OCI-LY1 (cell line): ENCODE data around the gene HTT.

ENCODE experiments used
- H2AFZ ChIP-seq: fragments of 200-600 bp; sonication (generic), shearing (Covaris generic); 2 replicates; pipeline ENCODE4 v1.6.0; 2014; ENCODE audit warnings: antibody characterized with exemption, mild to moderate bottlenecking, low read length
- H3F3A ChIP-seq: fragments of 200-600 bp; sonication (generic), shearing (Covaris generic); 2 replicates; pipeline ENCODE4 v1.6.0; 2014; ENCODE audit warnings: mild to moderate bottlenecking, antibody characterized with exemption, low read length, moderate library complexity; ENCODE audit not compliant: insufficient read depth
- H3K27ac ChIP-seq: fragments of 200-600 bp; sonication (generic); 2 replicates; pipeline ENCODE4 v1.5.1; 2014; ENCODE audit warnings: low read length, mixed run types, mild to moderate bottlenecking, low read depth; ENCODE audit not compliant: poor library complexity, severe bottlenecking
- H3K27me3 ChIP-seq: fragments of 200-600 bp; sonication (generic); 2 replicates; pipeline ENCODE4 v1.6.0; 2014; ENCODE audit warnings: antibody characterized with exemption, mild to moderate bottlenecking, low read length, moderate library complexity; ENCODE audit not compliant: insufficient read depth
- H3K36me3 ChIP-seq: fragments of 200-600 bp; sonication (generic); 2 replicates; pipeline ENCODE4 v1.6.1; 2014; ENCODE audit warnings: mild to moderate bottlenecking, antibody characterized with exemption, low read length, moderate library complexity, mixed read lengths; ENCODE audit not compliant: insufficient read depth
- H3K4me1 ChIP-seq: fragments of 200-600 bp; sonication (generic); 2 replicates; pipeline ENCODE4 v1.5.1; 2014; ENCODE audit warnings: mild to moderate bottlenecking, low read length, moderate library complexity; ENCODE audit not compliant: insufficient read depth, severe bottlenecking
- H3K4me2 ChIP-seq: fragments of 200-600 bp; sonication (generic), shearing (Covaris generic); 2 replicates; pipeline ENCODE4 v1.6.1; 2014; ENCODE audit warnings: low read length
- H3K4me3 ChIP-seq: fragments of 200-600 bp; sonication (generic); 2 replicates; pipeline ENCODE4 v1.5.1; 2014; ENCODE audit warnings: low read length, low read depth, mild to moderate bottlenecking, mixed read lengths; ENCODE audit not compliant: poor library complexity, severe bottlenecking
- H3K79me2 ChIP-seq: fragments of 200-600 bp; shearing (Covaris generic); 2 replicates; pipeline ENCODE4 v1.6.1; 2016; ENCODE audit warnings: mixed run types, low read length, mixed read lengths; ENCODE audit not compliant: insufficient read depth
- H3K9ac ChIP-seq: fragments of 200-600 bp; sonication (generic), shearing (Covaris generic); 2 replicates; pipeline ENCODE4 v1.6.1; 2014; ENCODE audit warnings: mild to moderate bottlenecking, low read length, mixed read lengths
- H3K9me2 ChIP-seq: fragments of 200-600 bp; sonication (generic), shearing (Covaris generic); 2 replicates; pipeline ENCODE4 v1.6.1; 2014; ENCODE audit warnings: low read depth, mild to moderate bottlenecking, low read length, mixed read lengths
- H3K9me3 ChIP-seq: fragments of 200-600 bp; shearing (Covaris generic); 2 replicates; pipeline ENCODE4 v1.6.1; 2014; ENCODE audit warnings: low read length, mixed read lengths
- H4K20me1 ChIP-seq: fragments of 200-600 bp; sonication (generic), shearing (Covaris generic); 2 replicates; pipeline ENCODE4 v1.6.0; 2016; ENCODE audit warnings: mild to moderate bottlenecking, low read length; ENCODE audit not compliant: insufficient read depth
- EZH2 ChIP-seq: fragments of 200-600 bp; sonication (generic), shearing (Covaris generic); IDR thresholded peaks from 2 replicates; pipeline ENCODE4 v1.8.0; 2017; ENCODE audit warnings: borderline replicate concordance, mixed run types, mild to moderate bottlenecking, antibody characterized with exemption, low read length, moderate library complexity, mixed read lengths
- TF ChIP-seq, protein P1 (sequence below): fragments of 200-600 bp; sonication (generic), shearing (Covaris generic); IDR thresholded peaks from 2 replicates; pipeline ENCODE4 v1.5.1; 2017; ENCODE audit warnings: mild to moderate bottlenecking, antibody characterized with exemption, low read length, moderate library complexity, mixed read lengths

HTT gene

DNA sequence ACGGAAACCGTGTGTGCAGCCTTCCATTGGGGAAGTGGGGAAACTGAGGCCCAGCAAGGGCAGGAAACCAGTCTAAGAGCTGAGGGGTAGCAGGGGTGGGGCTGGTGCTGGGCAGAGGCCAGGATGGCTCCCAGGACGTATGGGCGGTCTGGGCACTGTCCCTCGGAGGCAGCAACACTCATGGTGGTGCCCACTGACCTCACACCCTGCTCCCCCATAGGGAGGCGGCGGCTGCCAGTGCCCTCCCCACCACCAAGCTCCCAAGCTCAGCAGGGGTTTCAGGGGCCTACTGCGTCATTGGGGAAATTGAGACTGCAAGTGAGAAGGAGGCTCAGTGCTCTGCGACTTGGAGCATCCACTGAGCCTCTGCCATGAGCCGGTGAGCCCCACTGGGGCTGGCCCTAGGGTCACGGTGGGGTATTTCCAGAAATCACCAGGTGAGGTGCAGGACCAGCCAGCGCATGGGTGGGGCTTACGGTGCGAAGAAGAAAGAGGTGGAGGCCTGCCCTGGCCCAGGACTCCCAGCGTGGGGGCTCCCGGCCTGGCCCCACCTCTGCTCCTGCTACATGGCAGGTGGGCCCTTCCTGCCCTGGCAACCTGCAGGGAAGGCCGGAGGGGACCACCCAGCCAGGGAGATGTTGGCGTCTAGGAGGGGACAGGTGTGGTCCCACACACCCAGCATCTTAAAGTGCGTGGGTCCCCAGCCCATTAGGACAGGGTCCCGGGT is 175.4 kb downstream of the HTT start:
- H3K9me2 ChIP-seq, result no peaks in the 10 kb centered on the region
- H2AFZ ChIP-seq, result no peak overlapping the region
- TF ChIP-seq, protein P1, sequence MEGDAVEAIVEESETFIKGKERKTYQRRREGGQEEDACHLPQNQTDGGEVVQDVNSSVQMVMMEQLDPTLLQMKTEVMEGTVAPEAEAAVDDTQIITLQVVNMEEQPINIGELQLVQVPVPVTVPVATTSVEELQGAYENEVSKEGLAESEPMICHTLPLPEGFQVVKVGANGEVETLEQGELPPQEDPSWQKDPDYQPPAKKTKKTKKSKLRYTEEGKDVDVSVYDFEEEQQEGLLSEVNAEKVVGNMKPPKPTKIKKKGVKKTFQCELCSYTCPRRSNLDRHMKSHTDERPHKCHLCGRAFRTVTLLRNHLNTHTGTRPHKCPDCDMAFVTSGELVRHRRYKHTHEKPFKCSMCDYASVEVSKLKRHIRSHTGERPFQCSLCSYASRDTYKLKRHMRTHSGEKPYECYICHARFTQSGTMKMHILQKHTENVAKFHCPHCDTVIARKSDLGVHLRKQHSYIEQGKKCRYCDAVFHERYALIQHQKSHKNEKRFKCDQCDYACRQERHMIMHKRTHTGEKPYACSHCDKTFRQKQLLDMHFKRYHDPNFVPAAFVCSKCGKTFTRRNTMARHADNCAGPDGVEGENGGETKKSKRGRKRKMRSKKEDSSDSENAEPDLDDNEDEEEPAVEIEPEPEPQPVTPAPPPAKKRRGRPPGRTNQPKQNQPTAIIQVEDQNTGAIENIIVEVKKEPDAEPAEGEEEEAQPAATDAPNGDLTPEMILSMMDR, result no peak
- TF ChIP-seq EZH2, result no peak
- no peaks in the 10 kb centered on the region for H3K4me1 ChIP-seq
- no peak overlapping the region for H3K4me2 ChIP-seq
- H3F3A ChIP-seq, result no peaks in the 10 kb centered on the region
- H3K27ac ChIP-seq, result no peak overlapping the region
- H3K9me3 ChIP-seq, result no peaks in the 10 kb centered on the region
- no peak overlapping the region for H3K4me3 ChIP-seq
- no peaks in the 10 kb centered on the region for H4K20me1 ChIP-seq
- H3K36me3 ChIP-seq, result no peaks in the 10 kb centered on the region
- H3K79me2 ChIP-seq, result no peaks in the 10 kb centered on the region
- H3K27me3 ChIP-seq, result no peaks in the 10 kb centered on the region
- no peak overlapping the region for H3K9ac ChIP-seq

DNA sequence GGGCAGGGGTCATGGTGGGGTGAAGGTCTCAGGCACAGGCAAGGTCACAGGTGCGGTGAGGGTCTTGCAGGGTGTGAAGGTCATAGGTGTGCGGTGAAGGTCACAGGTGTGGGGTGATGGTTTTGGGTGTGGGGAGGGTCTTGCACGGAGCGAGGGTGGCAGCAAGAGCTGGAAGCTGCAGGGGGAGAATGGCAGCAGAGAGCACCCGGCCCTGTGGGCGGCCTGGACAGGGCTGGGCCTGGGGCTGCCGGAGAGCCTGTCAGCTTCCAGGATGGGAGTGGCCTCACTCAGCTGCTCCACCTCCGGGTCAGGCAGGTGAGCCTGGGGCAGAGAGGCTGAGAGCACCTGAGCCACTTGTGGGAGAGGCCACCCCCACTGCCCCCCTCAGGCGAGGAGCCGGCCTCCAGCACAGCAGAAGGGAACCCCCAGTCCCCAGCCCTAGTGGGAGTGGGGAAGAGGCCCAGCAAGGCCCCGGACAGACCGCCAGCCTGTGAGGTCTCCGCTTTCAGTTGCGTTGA is 176.0 kb downstream of the HTT start:
- H3K9me3 ChIP-seq, result no peaks in the 10 kb centered on the region
- no peaks in the 10 kb centered on the region for H3K27me3 ChIP-seq
- no peaks in the 10 kb centered on the region for H4K20me1 ChIP-seq
- no peaks in the 10 kb centered on the region for H3K79me2 ChIP-seq
- no peak for TF ChIP-seq EZH2
- TF ChIP-seq, protein P1, result no peak
- no peak overlapping the region for H3K9ac ChIP-seq
- H3K4me1 ChIP-seq, result no peaks in the 10 kb centered on the region
- H3K27ac ChIP-seq, result no peak overlapping the region
- no peaks in the 10 kb centered on the region for H3K36me3 ChIP-seq
- no peak overlapping the region for H3K4me3 ChIP-seq
- H3K9me2 ChIP-seq, result no peaks in the 10 kb centered on the region
- no peak overlapping the region for H2AFZ ChIP-seq
- no peak overlapping the region for H3K4me2 ChIP-seq
- H3F3A ChIP-seq, result no peaks in the 10 kb centered on the region

DNA sequence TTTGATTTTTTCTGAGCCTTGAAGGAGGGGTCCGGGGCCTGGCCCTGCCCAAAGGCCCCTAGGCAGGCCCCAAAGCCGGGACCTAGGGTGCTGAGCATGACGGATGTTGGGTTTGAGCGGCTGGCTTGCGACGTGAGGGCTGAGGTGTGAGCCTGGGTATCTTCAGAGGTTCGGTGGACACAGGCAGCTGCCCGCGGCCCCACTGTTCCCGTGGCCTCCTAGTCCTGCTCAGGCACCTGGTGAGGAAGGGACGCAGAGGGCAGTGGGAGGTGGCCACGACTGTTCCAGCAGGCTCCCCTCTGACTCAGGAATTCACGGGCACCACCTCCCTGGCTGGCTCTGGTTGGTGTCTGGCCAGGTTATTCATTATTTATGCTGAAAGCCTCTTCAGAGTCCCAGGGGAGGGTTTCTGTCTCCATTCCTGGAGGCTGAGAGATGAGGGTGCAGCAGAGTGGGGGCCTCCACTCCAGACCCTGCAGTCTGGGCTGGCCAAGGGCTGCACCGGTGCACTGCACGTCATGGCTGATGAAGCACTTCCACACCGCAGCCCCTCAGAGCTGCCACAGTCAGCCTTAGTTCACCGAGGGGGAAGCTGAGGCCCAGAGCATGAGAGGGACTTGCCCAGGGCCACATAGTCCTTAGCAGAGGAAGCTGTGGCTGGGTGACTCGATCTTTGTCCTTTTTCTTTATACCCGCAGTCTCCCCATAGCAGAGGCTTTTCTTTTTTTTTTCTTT is 176.6 kb downstream of the HTT start:
- H3K79me2 ChIP-seq, result no peaks in the 10 kb centered on the region
- TF ChIP-seq, protein P1, result no peak
- no peaks in the 10 kb centered on the region for H4K20me1 ChIP-seq
- H3F3A ChIP-seq, result no peaks in the 10 kb centered on the region
- no peaks in the 10 kb centered on the region for H3K27me3 ChIP-seq
- H2AFZ ChIP-seq, result no peak overlapping the region
- H3K9me2 ChIP-seq, result no peaks in the 10 kb centered on the region
- no peaks in the 10 kb centered on the region for H3K9me3 ChIP-seq
- H3K4me3 ChIP-seq, result no peak overlapping the region
- no peak overlapping the region for H3K9ac ChIP-seq
- no peaks in the 10 kb centered on the region for H3K36me3 ChIP-seq
- H3K4me2 ChIP-seq, result no peak overlapping the region
- no peak overlapping the region for H3K27ac ChIP-seq
- H3K4me1 ChIP-seq, result no peaks in the 10 kb centered on the region
